ENCODE data around the gene FAU. TPM values are rescaled to one million over a fixed set of nuclear protein-coding genes. Genes with fewer than 3 reads are reported as not detected.

Gene FAU
- total and polyA plus RNA-seq, 9 of the 15 experiments (the other 6 are each of a cell fraction or from before 2014, with no cell fraction given) = 433 to 1,827 (median 942) TPM

DNA sequence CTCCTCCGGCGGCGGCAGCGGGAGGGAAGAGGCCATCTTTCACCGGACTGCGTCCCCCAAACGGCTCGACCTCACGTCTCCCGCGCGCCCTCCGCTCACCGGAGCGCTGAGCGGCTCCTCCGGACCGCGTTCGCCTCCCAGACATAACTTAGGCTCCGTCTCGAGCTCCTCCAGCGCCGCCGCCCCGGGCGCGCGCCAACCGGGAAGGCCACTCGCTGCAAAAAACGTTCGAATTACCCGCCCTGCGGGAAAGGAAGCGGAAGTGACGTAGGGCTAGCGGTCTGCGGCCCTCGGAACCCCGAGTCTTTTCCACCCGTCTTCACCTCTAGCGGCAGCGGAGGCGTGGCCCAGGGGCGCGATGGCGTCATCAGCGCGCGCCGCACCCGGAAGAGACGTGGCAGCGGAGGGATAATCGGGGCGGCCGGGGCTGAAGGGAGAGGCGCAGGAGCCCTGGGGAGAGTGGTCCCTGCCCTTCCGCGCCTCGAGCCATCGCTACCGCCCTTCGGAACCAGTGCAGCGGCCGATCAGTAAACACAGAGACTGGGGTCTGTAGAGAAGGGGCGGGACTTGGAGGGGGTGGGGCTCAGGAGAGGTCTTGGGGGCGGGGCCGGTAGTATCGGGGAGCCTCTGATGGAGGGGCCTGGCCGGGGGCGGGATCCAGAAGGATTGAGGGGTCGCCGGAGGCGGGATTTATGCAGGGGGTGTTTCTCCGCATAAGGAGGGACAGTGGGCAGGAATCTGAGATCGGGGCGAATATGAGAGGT is 37.9 kb downstream of the FAU start, which contains the start of the genes CDCA5 and ZFPL1 (continued):
- TF ChIP-seq CUX1 (CRISPR knock-in tag; IDR thresholded peaks at IDR 0.05) (no peak), NFIX (CRISPR knock-in tag; IDR thresholded peaks at IDR 0.05; ENCODE audit: low read depth) (no peak), ZBTB34 (CRISPR knock-in tag; IDR thresholded peaks at IDR 0.05) (no peak), MBD2 (IDR thresholded peaks at IDR 0.05; ENCODE audit: borderline replicate concordance, low read depth) (peak; percentile 78; the same call in 1 of the 2 replicates), BCOR (IDR thresholded peaks at IDR 0.05) (no peak), TGIF2 (CRISPR knock-in tag; IDR thresholded peaks at IDR 0.05) (no peak), MAZ (CRISPR knock-in tag; conservative IDR thresholded peaks at IDR 0.05 in 1 of 2, IDR thresholded peaks at IDR 0.05 in 1 of 2) (peak; percentile 72 to 89), YBX1 (IDR thresholded peaks at IDR 0.05) (no peak), CEBPB (tag; IDR thresholded peaks at IDR 0.05) (no peak), ZNF696 (CRISPR knock-in tag; conservative IDR thresholded peaks at IDR 0.05) (no peak), CBX1 (IDR thresholded peaks at IDR 0.05; ENCODE audit: low read depth) (peak; percentile 80; the same call in 1 of the 2 replicates), ZFX (CRISPR knock-in tag; IDR thresholded peaks at IDR 0.05) (peak; percentile 83), ZNF586 (CRISPR knock-in tag; conservative IDR thresholded peaks at IDR 0.05) (no peak), CCAR2 (IDR thresholded peaks at IDR 0.05; ENCODE audit: low read depth, low read length) (no peak), PHTF2 (CRISPR knock-in tag; IDR thresholded peaks at IDR 0.05) (no peak), ZNF408 (CRISPR knock-in tag; IDR thresholded peaks at IDR 0.05; ENCODE audit: low read depth) (no peak), ZNF551 (CRISPR knock-in tag; IDR thresholded peaks at IDR 0.05) (no peak), ZNF324 (CRISPR knock-in tag; IDR thresholded peaks at IDR 0.05) (no peak), KDM2B (CRISPR knock-in tag; IDR thresholded peaks at IDR 0.05) (no peak), EZH2 (IDR thresholded peaks at IDR 0.05; ENCODE audit: borderline replicate concordance, low read depth, low read length) (no peak), RFX5 (IDR thresholded peaks at IDR 0.05; ENCODE audit: low read depth, low read length) (peak; percentile 50; the same call in 1 of the 2 replicates), RBM25 (IDR thresholded peaks at IDR 0.05; ENCODE audit: low read depth, low read length, severe bottlenecking) (no peak), MAFG (tag; conservative IDR thresholded peaks at IDR 0.05) (no peak)
